Endothelial cell of umbilical vein (primary cell): ENCODE data around the gene SMPDL3B.

Experiments used
- CTCF ChIP-seq, 2 donors: IDR thresholded peaks; 1 replicate in 1 of 2; 2 replicates in 1 of 2; pipeline ENCODE4 v1.5.1; 2011; ENCODE audit warnings: low read length in 2 of 2, mild to moderate bottlenecking in 2 of 2, moderate library complexity in 2 of 2, control low read depth in 1 of 2, inconsistent platforms in 1 of 2, low read depth in 1 of 2; ENCODE audit not compliant: insufficient read depth in 1 of 2; ENCODE audit errors: extremely low read depth in 1 of 2
- EZH2 ChIP-seq: IDR thresholded peaks from 2 replicates; pipeline ENCODE4 v1.6.1; 2012; ENCODE audit warnings: borderline replicate concordance, low read depth, mild to moderate bottlenecking, moderate library complexity, low read length, inconsistent platforms; ENCODE audit not compliant: severe bottlenecking
- JUN ChIP-seq: IDR thresholded peaks from 2 replicates; pipeline ENCODE4 v1.6.1; 2011; ENCODE audit warnings: borderline replicate concordance, low read depth; ENCODE audit not compliant: insufficient read length, insufficient read depth
- MYC ChIP-seq: IDR thresholded peaks from one replicate; pipeline ENCODE4 v1.6.1; 2011; ENCODE audit warnings: mild to moderate bottlenecking, low read depth, low read length
- POLR2A ChIP-seq: IDR thresholded peaks from 2 replicates; pipeline ENCODE4 v1.6.1; 2012; ENCODE audit warnings: low read depth, mild to moderate bottlenecking, control low read depth, low read length
- POLR2AphosphoS5 ChIP-seq: IDR thresholded peaks from 2 replicates; pipeline ENCODE4 v1.6.1; 2012; ENCODE audit warnings: low read depth, mild to moderate bottlenecking, control low read depth, low read length, moderate library complexity; ENCODE audit not compliant: insufficient read depth

DNA sequence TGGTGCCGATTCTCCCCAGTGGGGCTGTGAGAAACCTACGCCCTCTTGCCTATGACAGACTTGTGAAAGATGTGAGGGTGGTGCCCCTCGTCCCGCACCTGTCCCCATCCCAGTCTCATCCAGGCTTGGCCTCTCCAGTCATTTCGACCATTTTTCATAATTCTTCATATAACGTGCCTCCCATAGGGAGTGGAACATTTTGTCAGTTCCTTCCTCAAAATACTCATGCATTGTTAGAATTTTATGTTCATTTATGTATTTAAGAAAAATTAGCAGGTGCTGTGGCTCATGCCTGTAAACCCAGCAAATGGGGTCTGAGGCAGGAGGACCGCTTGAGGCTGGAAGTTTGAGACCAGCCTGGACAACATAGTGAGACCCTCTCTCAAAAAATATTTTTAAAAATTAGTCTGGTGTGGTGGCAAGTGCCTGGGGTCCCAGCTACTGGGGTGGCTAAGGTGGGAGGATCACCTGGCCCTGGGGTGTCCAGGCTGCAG, 19.7 kb upstream of the SMPDL3B start:
- TF ChIP-seq CTCF (IDR thresholded peaks at IDR 0.05; ENCODE audit: extremely low read depth in 1 of 2, insufficient read depth in 1 of 2, low read depth in 1 of 2, low read length in 2 of 2) (no peak), POLR2AphosphoS5 (no peak), POLR2A (no peak), JUN (no peak), EZH2 (no peak), MYC (no peak)
